ENCODE data around the gene UNC5B. TPM values are rescaled to one million over a fixed set of nuclear protein-coding genes. Genes with fewer than 3 reads are reported as not detected.

UNC5B gene
- total RNA-seq, 2 donors from 2014 or later, result 10.4 to 11.2 TPM

DNA sequence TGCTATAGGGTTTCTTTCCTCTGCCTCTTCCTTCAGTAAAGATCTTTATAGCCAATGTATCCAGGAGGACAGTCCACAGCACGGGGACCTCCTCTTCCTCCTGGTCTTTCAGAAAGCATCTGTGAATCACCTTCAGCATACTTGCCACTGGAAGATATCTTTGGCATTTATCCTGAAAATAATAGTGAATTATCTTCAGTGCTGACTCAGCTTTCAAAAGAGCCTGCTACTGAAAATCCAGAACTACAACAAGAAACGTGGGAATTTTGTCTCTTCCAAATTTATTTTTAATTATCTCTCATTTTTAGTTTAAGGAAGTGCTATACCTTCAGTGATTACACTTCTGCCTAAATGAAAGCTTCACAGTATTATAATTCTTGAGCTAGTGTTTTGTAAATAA lies 7.6 kb upstream of the UNC5B start:
- no peaks in the 10 kb centered on the region for H3K27me3 ChIP-seq
- ATAC-seq, result no peak
- no peak overlapping the region for H3K4me3 ChIP-seq
- WGBS, 2 donors, result 47 to 49% methylated on average over 2 of the region's 2 CpGs
- no peak for DNase-seq
- TF ChIP-seq POLR2A (IDR thresholded peaks at IDR 0.05), result no peak
- TF ChIP-seq, protein P1, sequence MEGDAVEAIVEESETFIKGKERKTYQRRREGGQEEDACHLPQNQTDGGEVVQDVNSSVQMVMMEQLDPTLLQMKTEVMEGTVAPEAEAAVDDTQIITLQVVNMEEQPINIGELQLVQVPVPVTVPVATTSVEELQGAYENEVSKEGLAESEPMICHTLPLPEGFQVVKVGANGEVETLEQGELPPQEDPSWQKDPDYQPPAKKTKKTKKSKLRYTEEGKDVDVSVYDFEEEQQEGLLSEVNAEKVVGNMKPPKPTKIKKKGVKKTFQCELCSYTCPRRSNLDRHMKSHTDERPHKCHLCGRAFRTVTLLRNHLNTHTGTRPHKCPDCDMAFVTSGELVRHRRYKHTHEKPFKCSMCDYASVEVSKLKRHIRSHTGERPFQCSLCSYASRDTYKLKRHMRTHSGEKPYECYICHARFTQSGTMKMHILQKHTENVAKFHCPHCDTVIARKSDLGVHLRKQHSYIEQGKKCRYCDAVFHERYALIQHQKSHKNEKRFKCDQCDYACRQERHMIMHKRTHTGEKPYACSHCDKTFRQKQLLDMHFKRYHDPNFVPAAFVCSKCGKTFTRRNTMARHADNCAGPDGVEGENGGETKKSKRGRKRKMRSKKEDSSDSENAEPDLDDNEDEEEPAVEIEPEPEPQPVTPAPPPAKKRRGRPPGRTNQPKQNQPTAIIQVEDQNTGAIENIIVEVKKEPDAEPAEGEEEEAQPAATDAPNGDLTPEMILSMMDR (IDR thresholded peaks at IDR 0.05), result no peak
- intact Hi-C loops (cut with DNase I), result no loop called here
- no peaks in the 10 kb centered on the region for H3K36me3 ChIP-seq (replicated peaks in 1 of 2; ENCODE audit: insufficient read depth in 1 of 2, low read depth in 2 of 2)
- H3K27ac ChIP-seq, result no peak overlapping the region
- H3K4me1 ChIP-seq, result peaks cover 9% of the 10 kb centered on the region
- H3K9me3 ChIP-seq, result no peaks in the 10 kb centered on the region

GRCh38 chr10:71205468-71205867 lies 6.9 kb upstream of the UNC5B start:
- WGBS, 2 donors, result 54 to 86% methylated on average over 4 of the region's 4 CpGs
- DNase-seq (no peak), ATAC-seq (no peak)
- H3K9me3 ChIP-seq, result no peaks in the 10 kb centered on the region
- H3K27ac ChIP-seq, result no peak overlapping the region
- H3K4me3 ChIP-seq, result no peak overlapping the region
- H3K27me3 ChIP-seq, result no peaks in the 10 kb centered on the region
- TF ChIP-seq, protein P1 (IDR thresholded peaks at IDR 0.05), result no peak
- TF ChIP-seq POLR2A (IDR thresholded peaks at IDR 0.05), result no peak
- H3K36me3 ChIP-seq (replicated peaks in 1 of 2; ENCODE audit: insufficient read depth in 1 of 2, low read depth in 2 of 2), result no peaks in the 10 kb centered on the region
- H3K4me1 ChIP-seq, result peaks cover 9% of the 10 kb centered on the region
- intact Hi-C loops (cut with DNase I), result no loop called here

DNA sequence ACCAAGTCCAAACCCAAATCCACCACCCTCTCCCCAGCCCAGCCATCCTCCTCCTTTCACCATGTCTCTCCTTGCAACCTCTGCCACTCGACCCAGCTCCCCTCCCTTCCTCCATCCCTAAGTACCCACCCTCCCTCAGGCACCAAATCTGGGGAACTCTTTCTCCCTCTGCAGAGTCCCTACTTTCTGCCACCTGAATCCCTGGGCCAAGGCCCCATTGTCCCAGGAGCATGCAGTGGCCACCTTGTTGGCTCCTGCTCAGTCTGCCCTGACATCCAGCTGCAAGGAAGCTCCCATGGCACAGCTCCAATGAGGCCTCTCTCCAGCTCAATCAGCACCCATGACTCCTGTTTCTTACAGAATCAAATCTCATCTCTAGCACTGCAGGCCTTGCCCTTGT lies 5.5 kb upstream of the UNC5B start:
- H3K27ac ChIP-seq, result no peak overlapping the region
- no peaks in the 10 kb centered on the region for H3K9me3 ChIP-seq
- WGBS, 2 donors, result 27 to 50% methylated on average over 1 of the region's 1 CpG
- intact Hi-C loops (cut with DNase I), result no loop called here
- H3K27me3 ChIP-seq, result no peaks in the 10 kb centered on the region
- H3K4me3 ChIP-seq, result no peak overlapping the region
- DNase-seq, result no peak
- peaks cover 14% of the 10 kb centered on the region for H3K4me1 ChIP-seq
- no peaks in the 10 kb centered on the region for H3K36me3 ChIP-seq (replicated peaks in 1 of 2; ENCODE audit: insufficient read depth in 1 of 2, low read depth in 2 of 2)
- ATAC-seq, result no peak
- TF ChIP-seq, protein P1 (IDR thresholded peaks at IDR 0.05), result no peak
- no peak for TF ChIP-seq POLR2A (IDR thresholded peaks at IDR 0.05)

DNA sequence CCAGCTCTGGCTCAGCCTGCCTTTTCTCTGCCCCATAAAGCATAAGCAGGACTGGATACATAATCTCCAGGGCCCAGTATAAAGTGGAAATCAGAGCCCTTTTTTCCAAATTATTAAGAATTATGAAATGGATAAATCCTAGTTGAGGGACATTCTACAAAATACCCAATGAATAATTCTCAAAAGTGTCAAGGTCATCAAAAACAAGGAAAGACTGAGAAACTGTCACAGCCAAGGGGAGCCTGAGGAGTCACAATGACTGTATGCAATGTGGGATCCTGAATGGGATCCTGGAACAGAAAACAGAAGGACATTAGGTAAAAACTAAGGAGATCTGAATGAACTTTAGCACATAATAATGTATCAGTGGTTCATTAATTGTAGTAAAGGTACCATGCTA lies 4.8 kb upstream of the UNC5B start:
- DNase-seq (no peak), ATAC-seq (no peak)
- Histone ChIP-seq H3K27me3 (no peaks in the 10 kb centered on the region), H3K27ac (no peak overlapping the region), H3K4me3 (no peak overlapping the region), H3K36me3 (replicated peaks in 1 of 2; ENCODE audit: insufficient read depth in 1 of 2, low read depth in 2 of 2) (no peaks in the 10 kb centered on the region), H3K9me3 (no peaks in the 10 kb centered on the region), H3K4me1 (peaks cover 17% of the 10 kb centered on the region)
- intact Hi-C loops (cut with DNase I), result no loop called here
- TF ChIP-seq, protein P1 (IDR thresholded peaks at IDR 0.05), result no peak
- TF ChIP-seq POLR2A (IDR thresholded peaks at IDR 0.05), result no peak

DNA sequence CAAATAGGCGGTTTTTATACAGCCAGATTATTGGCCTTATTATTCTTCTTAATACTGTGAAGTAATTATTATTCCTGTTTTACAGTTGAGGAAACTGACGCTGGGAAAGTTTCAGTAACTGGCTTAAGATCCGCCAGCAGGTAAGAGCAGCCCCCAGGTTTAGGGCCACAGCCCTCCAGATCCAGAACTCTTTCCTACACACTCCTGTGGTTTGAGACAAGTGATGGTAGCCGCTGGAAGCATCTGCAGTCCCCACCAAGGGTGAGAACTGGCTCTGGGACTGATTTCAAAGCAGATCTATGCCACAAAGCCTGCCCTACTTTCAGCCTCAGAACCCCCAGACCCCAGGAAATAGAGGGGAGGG lies 3.0 kb upstream of the UNC5B start:
- ATAC-seq (no peak), DNase-seq (no peak)
- intact Hi-C loops (cut with DNase I), result no loop called here
- TF ChIP-seq, protein P1 (IDR thresholded peaks at IDR 0.05), result no peak
- Histone ChIP-seq H3K4me1 (peaks cover 31% of the 10 kb centered on the region), H3K27me3 (no peaks in the 10 kb centered on the region), H3K9me3 (no peaks in the 10 kb centered on the region), H3K27ac (no peak overlapping the region), H3K36me3 (replicated peaks in 1 of 2; ENCODE audit: insufficient read depth in 1 of 2, low read depth in 2 of 2) (no peaks in the 10 kb centered on the region), H3K4me3 (no peak overlapping the region)
- 36 to 38% methylated on average over 3 to 4 of the region's 4 CpGs for WGBS, 2 donors
